ENCODE results near the gene GSE1. TPM values are rescaled to one million over a fixed set of nuclear protein-coding genes. Genes with fewer than 3 reads are reported as not detected.

The GSE1 gene
- total RNA-seq, 2 donors from 2014 or later, result 18.5 to 27.9 TPM

DNA sequence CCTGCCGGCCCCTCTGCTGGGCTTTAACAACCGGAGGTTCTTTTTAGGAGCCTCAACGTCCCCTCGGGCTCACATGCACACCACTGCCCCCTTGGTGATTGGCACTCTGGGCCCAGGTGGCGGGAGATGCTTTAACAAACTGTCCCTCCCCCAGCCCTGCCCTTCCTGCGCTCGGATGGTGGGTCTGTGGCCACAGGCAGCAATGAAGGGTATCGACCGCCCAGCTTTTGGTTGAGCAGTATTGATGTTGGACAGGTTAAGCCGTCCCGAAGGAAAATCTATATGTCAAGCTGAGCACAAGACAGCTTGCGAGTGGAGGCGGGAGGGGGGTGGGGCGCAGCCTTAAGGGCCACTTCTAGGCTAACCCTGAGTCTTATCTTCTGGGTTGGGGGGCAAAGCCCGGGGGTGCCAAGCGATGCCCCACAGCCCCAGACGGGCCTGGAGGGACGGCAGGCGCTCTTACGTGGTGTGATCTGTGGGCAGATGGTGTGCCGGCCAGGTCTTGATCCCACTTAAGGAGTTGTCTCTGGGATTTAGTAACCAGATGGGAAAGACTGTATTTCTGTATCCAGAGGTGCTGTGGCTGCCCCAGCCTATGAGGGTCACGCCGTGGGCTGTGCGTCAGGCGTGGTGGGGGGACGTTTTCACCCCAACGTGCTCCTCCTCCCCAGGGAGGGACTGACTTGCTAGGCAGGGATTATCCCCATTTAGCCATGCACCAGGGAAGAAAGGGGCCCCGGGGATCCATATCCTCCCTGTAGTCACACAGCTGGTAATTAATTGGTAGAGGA lies 6.2 kb downstream of the GSE1 start:
- no peaks in the 10 kb centered on the region for H3K9me3 Mint-ChIP-seq
- no peaks in the 10 kb centered on the region for H3K36me3 Mint-ChIP-seq
- DNase-seq (ENCODE audit: low spot score in 2 of 2) (no peak), ATAC-seq (no peak)
- no peak overlapping the region for H3K27ac Mint-ChIP-seq

DNA sequence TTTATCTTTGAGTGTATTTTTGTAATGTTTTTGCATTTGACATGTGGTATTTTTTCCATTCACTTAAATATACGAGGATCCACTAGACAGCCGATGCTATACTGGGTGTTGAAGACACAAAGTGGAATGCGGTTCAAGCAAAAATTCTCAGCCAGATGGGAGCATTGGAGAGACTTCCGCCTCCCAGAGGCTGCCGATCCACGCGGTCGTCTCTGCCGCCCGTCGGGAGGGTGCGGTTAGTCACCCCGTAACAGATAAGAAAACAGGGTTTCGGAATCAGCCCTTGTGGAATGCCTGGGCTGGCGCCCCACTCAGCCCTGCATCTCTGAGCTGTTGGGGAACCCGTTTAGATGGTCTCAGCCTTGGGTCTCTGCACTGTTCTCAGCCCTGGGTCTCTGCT lies 7.3 kb downstream of the GSE1 start:
- Mint-ChIP-seq H3K36me3 (no peaks in the 10 kb centered on the region), H3K9me3 (no peaks in the 10 kb centered on the region), H3K27ac (no peak overlapping the region)
- ATAC-seq (no peak), DNase-seq (ENCODE audit: low spot score in 2 of 2) (no peak)

- Mint-ChIP-seq H3K27ac (no peak overlapping the region), H3K9me3 (no peaks in the 10 kb centered on the region), H3K36me3 (no peaks in the 10 kb centered on the region)
- DNase-seq (ENCODE audit: low spot score in 2 of 2) (no peak), ATAC-seq (no peak)
These were observed 8.7 kb downstream of the GSE1 start for GRCh38 chr16:85621698-85622428.

DNA sequence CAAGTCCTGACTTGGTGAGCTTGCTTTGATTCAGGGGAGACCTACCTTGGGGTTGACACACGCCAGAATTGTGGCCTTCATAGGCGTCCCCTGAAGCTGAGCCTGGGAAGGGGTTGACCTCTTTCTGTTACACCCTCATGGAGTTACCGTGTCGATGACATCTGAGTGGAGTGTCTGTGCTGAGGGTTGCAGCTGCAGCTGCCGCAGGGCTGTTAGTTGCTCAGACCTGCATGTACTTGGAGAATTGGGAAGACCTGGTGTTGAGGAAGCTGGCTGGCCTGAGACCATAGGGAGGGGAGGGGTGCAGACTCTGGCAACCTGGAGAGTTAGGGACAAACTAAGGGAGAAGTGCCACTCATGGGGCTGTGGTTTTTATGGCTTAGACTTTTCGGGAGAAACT lies 9.6 kb downstream of the GSE1 start:
- Mint-ChIP-seq H3K36me3 (no peaks in the 10 kb centered on the region), H3K27ac (no peak overlapping the region), H3K9me3 (no peaks in the 10 kb centered on the region)
- ATAC-seq (no peak), DNase-seq (ENCODE audit: low spot score in 2 of 2) (no peak)

DNA sequence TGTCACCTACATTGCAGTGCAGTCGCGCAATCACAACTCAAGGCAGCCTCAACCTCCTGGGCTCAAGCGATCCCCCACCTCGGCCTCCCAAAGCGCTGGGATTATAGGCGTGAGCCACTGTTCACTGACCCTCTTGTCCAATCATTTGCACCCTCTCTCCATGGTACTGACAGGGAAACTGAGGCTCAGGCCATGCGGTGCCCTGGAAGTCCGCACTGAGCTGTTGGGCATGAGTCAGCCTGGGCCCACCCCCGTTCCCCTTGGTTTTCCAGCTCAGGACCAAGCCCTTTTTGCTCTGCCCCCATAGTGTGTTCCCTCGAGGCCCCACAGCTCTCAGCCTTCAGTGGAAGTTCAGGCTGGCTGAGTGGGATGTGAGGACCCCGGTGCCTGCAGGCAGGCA lies 10.1 kb downstream of the GSE1 start:
- Mint-ChIP-seq H3K9me3 (no peaks in the 10 kb centered on the region), H3K27ac (no peak overlapping the region), H3K36me3 (no peaks in the 10 kb centered on the region)
- DNase-seq (ENCODE audit: low spot score in 2 of 2) (no peak), ATAC-seq (no peak)

- H3K27ac Mint-ChIP-seq, result no peak overlapping the region
- no peak for DNase-seq (ENCODE audit: low spot score in 2 of 2)
- no peak for ATAC-seq
- H3K36me3 Mint-ChIP-seq, result peaks cover 3 to 4% of the 10 kb centered on the region in 2 donors
- no peaks in the 10 kb centered on the region for H3K9me3 Mint-ChIP-seq
These were observed 11.0 kb downstream of the GSE1 start for GRCh38 chr16:85623997-85624601.

DNA sequence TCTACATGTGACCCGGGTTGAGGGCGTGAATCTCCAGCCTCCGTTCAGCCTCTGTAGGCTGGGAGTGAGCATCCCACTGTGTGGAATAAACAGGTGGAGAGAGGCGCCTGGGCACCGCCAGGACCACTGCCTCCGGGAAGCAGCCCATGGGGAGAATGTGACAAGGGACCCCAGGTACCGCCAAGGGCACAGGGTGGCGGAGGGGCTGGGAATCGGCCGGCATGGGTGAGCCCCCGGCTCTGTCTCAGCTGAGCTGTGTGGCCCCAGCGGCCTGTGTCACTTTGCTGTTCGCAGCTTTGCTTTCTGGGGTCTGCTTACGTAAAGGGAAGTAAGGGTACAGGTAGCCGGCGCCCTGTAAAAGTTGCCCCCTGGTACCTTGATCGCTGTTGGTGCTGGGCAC lies 11.5 kb downstream of the GSE1 start:
- Mint-ChIP-seq H3K36me3 (peaks cover 9% of the 10 kb centered on the region in 2 donors), H3K27ac (no peak overlapping the region), H3K9me3 (peaks cover 0 to 3% of the 10 kb centered on the region in 2 donors)
- ATAC-seq (no peak), DNase-seq (ENCODE audit: low spot score in 2 of 2) (no peak)

GRCh38 chr16:85625053-85625452 lies 11.9 kb downstream of the GSE1 start:
- DNase-seq (ENCODE audit: low spot score in 2 of 2) (no peak), ATAC-seq (no peak)
- peak overlapping the region in 1 of 2 donors; percentile 50 for H3K27ac Mint-ChIP-seq
- peaks cover 0 to 4% of the 10 kb centered on the region in 2 donors for H3K9me3 Mint-ChIP-seq
- peaks cover 12 to 13% of the 10 kb centered on the region in 2 donors for H3K36me3 Mint-ChIP-seq

DNA sequence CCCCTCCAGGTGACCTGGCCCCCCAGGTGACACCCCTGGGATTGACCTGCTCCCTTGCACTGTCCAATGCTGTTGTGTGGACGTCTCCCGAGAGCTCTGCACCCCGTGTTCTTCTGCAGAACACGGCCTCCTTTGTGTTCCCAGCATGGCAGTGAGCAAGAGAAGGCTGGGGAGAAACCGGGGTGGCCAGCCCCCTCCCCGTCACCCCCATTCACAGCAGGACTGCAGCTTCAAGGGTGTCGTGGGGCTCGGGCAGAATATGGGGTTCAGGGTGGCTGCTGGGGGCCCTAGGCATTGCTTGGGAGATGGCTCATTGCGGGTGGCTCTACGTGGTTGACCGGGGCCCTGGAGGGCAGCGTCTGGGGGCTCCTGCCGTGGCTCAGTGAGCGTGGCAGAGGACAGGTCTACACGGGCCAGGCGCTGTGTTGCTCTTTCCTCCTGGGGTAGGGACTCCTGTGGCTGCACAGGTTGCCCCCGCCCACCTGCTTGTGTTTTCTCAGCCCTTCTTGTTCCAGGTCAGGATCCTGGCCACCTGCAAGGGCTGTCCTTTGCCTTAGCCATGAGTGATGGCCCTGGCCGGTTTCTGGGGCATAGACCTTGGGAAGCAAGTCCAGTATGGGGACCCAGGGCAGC lies 12.5 kb downstream of the GSE1 start:
- ATAC-seq (no peak), DNase-seq (ENCODE audit: low spot score in 2 of 2) (no peak)
- Mint-ChIP-seq H3K9me3 (peaks cover 0 to 4% of the 10 kb centered on the region in 2 donors), H3K27ac (peak overlapping the region in 1 of 2 donors; percentile 50), H3K36me3 (peaks cover 12 to 13% of the 10 kb centered on the region in 2 donors)

DNA sequence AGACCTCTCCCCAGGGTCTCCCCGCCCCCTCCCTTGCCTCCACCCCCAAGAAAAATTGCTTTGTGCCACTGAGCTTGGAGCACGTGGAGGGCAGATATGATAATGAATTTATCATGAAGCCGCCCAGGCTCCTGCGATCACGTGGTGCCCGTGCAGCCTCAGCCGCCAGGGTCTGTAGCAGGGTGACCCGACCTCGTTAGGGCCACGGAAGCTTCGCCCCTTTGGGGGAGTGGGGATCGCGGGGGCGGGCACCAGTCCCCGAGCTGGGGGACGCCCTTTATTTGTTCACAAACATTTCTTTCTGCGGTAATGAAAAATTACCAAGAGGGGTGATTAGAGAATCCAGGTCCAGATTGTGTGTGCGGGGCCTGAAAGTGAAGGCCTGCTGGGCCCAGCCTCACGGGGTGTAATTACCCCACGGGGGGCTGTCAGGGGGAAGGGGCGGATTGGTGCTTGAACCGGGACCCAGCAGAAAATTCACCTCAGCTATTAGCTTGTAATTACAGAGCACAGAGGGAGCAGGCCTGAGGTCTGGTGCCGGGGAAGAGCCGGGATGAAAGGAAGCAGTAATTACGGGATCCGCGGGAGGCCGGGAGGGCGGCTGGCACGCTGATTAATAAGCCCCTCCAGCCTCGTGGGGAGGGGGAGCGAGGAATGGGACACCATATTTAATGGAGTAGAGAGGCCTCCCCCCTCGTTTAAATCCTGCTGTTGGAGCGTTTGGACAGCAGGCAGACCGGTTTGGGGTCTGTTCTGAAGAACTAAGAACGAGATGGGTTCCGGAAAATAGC lies 13.3 kb downstream of the GSE1 start:
- H3K36me3 Mint-ChIP-seq, result peaks cover 12 to 13% of the 10 kb centered on the region in 2 donors
- peaks cover 0 to 4% of the 10 kb centered on the region in 2 donors for H3K9me3 Mint-ChIP-seq
- ATAC-seq (no peak), DNase-seq (ENCODE audit: low spot score in 2 of 2) (no peak)
- no peak overlapping the region for H3K27ac Mint-ChIP-seq

DNA sequence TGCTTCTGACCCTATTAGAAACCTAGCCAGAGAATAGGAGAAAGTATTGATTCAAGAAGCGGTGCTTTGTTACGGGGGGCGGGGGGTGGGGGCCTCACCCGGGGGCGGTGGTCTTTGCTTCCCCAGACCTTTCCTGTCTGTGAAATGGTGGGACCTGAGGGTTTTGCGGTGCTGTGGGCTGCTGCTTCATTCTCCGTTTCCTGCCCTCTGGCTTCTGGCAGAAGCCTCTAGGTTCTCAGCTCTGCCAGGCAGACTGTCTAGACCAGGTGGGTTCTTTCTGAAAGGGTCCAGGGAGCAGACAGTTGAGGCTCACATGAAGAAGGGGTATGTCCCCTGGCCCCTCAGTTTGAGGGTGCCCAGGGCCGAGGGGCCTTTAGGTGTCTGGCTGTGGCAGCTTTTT lies 14.0 kb downstream of the GSE1 start:
- ATAC-seq, result no peak
- H3K36me3 Mint-ChIP-seq, result peaks cover 12 to 13% of the 10 kb centered on the region in 2 donors
- peaks cover 0 to 4% of the 10 kb centered on the region in 2 donors for H3K9me3 Mint-ChIP-seq
- H3K27ac Mint-ChIP-seq, result no peak overlapping the region
- no peak for DNase-seq (ENCODE audit: low spot score in 2 of 2)

- no peak overlapping the region for H3K27ac Mint-ChIP-seq
- peaks cover 0 to 4% of the 10 kb centered on the region in 2 donors for H3K9me3 Mint-ChIP-seq
- H3K36me3 Mint-ChIP-seq, result peaks cover 12 to 13% of the 10 kb centered on the region in 2 donors
- no peak for ATAC-seq
- DNase-seq (ENCODE audit: low spot score in 2 of 2), result no peak
These were observed 14.6 kb downstream of the GSE1 start for GRCh38 chr16:85627526-85628264.

- peaks cover 12 to 13% of the 10 kb centered on the region in 2 donors for H3K36me3 Mint-ChIP-seq
- peaks cover 0 to 4% of the 10 kb centered on the region in 2 donors for H3K9me3 Mint-ChIP-seq
- H3K27ac Mint-ChIP-seq, result peak overlapping the region in 1 of 2 donors; percentile 30
- no peak for DNase-seq (ENCODE audit: low spot score in 2 of 2)
- ATAC-seq, result no peak
These were observed 15.1 kb downstream of the GSE1 start for GRCh38 chr16:85628265-85628556.

- H3K36me3 Mint-ChIP-seq, result peaks cover 12 to 13% of the 10 kb centered on the region in 2 donors
- H3K9me3 Mint-ChIP-seq, result peaks cover 0 to 4% of the 10 kb centered on the region in 2 donors
- ATAC-seq, result no peak
- H3K27ac Mint-ChIP-seq, result peak overlapping the region; percentile 30 to 82
- DNase-seq (ENCODE audit: low spot score in 2 of 2), result no peak
These were observed 15.5 kb downstream of the GSE1 start for GRCh38 chr16:85628645-85629044.

- H3K27ac Mint-ChIP-seq, result peak overlapping the region; percentile 39 to 82
- peaks cover 0 to 4% of the 10 kb centered on the region in 2 donors for H3K9me3 Mint-ChIP-seq
- ATAC-seq (no peak), DNase-seq (ENCODE audit: low spot score in 2 of 2) (no peak)
- H3K36me3 Mint-ChIP-seq, result peaks cover 12 to 13% of the 10 kb centered on the region in 2 donors
These were observed 16.2 kb downstream of the GSE1 start for GRCh38 chr16:85629326-85629725.

DNA sequence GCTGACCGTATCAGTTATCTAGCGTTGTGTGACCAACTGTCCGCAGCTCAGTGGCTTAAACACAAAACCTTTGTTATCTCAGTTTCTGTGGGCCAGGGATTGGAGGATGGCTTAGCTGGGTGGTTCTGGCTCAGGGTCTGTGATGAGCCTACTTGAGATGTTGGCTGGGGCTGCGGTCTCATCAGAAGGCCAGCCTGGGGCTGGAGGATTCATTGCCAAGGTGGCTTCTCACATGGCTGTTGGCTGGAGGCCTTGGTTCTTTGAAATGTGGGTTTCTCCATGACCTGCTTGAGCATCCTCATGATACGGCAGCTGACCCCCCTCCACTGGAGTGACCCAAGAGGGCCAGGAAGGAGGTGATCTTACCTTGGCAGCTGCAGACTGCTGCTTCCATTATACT lies 16.7 kb downstream of the GSE1 start:
- Mint-ChIP-seq H3K9me3 (peaks cover 0 to 4% of the 10 kb centered on the region in 2 donors), H3K27ac (peak overlapping the region in 1 of 2 donors; percentile 39)
- ATAC-seq, result no peak

More for the DNA sequence above, 16.7 kb downstream of the GSE1 start:
- peaks cover 12 to 13% of the 10 kb centered on the region in 2 donors for H3K36me3 Mint-ChIP-seq
- no peak for DNase-seq (ENCODE audit: low spot score in 2 of 2)
